ENCODE data around the gene C6orf52. TPM values are rescaled to one million over a fixed set of nuclear protein-coding genes. Genes with fewer than 3 reads are reported as not detected.

The C6orf52 gene
- total and polyA plus RNA-seq, 2 of the 13 experiments (the other 11 are each of a cell fraction or from before 2014, with no cell fraction given) = 0.50 to 0.53 TPM

DNA sequence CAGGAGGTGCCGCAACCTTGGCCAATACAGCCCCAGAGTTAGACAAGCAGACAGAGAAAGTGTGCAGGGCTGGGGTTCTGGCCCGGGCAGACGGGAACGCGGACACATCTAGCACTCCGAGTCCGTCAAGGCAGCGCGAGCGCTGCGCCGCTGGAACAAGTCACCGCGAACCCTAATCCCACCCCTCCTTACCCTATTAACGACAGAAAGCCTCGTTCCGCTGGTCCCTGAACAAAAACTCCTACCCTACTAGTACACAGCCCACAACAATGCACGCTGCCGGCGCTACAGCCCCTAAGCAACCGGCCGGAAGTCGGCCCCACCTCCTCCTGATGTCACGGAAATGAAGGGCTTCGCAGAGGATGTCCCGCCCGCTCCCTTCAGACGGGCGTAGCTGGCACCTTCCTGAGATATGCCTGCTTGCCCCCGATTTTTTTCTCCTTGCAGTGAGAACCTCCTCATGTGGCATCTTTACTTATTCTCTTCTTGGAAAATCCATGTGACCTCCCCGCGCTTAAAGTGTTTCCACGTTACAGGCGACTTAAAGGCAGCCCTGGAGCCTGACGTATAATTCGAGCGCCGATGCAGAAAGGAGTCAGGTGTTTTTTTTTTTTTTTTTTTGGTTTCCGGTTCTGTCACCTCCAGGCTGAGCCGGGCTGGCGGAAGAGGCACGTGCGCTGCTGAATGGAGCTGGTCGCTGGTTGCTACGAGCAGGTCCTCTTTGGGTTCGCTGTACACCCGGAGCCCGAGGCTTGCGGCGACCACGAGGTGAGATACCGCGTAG lies at the start of gene C6orf52, which contains the start of gene PAK1IP1 (continued):
- TF ChIP-seq ZNF224 (CRISPR knock-in tag; IDR thresholded peaks at IDR 0.05) (no peak; the same call in 1 of the 2 replicates), ZBTB14 (CRISPR knock-in tag; IDR thresholded peaks at IDR 0.05) (no peak), GLMP (CRISPR knock-in tag; IDR thresholded peaks at IDR 0.05; ENCODE audit: borderline replicate concordance) (no peak), ZNF503 (CRISPR knock-in tag; IDR thresholded peaks at IDR 0.05) (peak; percentile 73), TEAD2 (CRISPR knock-in tag; IDR thresholded peaks at IDR 0.05) (no peak), TAF1 (CRISPR knock-in tag; IDR thresholded peaks at IDR 0.05) (peak; percentile 86), ZNF574 (CRISPR knock-in tag; IDR thresholded peaks at IDR 0.05) (peak; percentile 93; the same call in 1 of the 2 replicates), CBX1 (IDR thresholded peaks at IDR 0.05; ENCODE audit: low read depth) (no peak), PCBP2 (optimal IDR thresholded peaks at IDR 0.05; ENCODE audit: low read depth, low read length, poor library complexity, severe bottlenecking) (peak; percentile 43), SUZ12 (IDR thresholded peaks at IDR 0.05; ENCODE audit: low read depth, low read length) (no peak), FOXC1 (CRISPR knock-in tag; IDR thresholded peaks at IDR 0.05; ENCODE audit: borderline replicate concordance) (peak; percentile 69; the same call in 1 of the 2 replicates), NR2F6 (IDR thresholded peaks at IDR 0.05) (0 out of 2 replicates have a peak, but pooled peaks have one; percentile 40), NR2F6 (CRISPR knock-in tag; IDR thresholded peaks at IDR 0.05) (peak; percentile 40; the same call in 1 of the 2 replicates), ATAD3A (CRISPR knock-in tag; IDR thresholded peaks at IDR 0.05) (no peak)
- TF ChIP-seq, protein P1, sequence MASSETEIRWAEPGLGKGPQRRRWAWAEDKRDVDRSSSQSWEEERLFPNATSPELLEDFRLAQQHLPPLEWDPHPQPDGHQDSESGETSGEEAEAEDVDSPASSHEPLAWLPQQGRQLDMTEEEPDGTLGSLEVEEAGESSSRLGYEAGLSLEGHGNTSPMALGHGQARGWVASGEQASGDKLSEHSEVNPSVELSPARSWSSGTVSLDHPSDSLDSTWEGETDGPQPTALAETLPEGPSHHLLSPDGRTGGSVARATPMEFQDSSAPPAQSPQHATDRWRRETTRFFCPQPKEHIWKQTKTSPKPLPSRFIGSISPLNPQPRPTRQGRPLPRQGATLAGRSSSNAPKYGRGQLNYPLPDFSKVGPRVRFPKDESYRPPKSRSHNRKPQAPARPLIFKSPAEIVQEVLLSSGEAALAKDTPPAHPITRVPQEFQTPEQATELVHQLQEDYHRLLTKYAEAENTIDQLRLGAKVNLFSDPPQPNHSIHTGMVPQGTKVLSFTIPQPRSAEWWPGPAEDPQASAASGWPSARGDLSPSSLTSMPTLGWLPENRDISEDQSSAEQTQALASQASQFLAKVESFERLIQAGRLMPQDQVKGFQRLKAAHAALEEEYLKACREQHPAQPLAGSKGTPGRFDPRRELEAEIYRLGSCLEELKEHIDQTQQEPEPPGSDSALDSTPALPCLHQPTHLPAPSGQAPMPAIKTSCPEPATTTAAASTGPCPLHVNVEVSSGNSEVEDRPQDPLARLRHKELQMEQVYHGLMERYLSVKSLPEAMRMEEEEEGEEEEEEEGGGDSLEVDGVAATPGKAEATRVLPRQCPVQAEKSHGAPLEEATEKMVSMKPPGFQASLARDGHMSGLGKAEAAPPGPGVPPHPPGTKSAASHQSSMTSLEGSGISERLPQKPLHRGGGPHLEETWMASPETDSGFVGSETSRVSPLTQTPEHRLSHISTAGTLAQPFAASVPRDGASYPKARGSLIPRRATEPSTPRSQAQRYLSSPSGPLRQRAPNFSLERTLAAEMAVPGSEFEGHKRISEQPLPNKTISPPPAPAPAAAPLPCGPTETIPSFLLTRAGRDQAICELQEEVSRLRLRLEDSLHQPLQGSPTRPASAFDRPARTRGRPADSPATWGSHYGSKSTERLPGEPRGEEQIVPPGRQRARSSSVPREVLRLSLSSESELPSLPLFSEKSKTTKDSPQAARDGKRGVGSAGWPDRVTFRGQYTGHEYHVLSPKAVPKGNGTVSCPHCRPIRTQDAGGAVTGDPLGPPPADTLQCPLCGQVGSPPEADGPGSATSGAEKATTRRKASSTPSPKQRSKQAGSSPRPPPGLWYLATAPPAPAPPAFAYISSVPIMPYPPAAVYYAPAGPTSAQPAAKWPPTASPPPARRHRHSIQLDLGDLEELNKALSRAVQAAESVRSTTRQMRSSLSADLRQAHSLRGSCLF (CRISPR knock-in tag; IDR thresholded peaks at IDR 0.05; ENCODE audit: borderline replicate concordance) = no peak
